Measurements from ENCODE around the gene AGO3. TPM values are rescaled to one million over a fixed set of nuclear protein-coding genes. Genes with fewer than 3 reads are reported as not detected.

The AGO3 gene
- total RNA-seq, 1 experiment from 2014 or later, result 26.9 TPM

DNA sequence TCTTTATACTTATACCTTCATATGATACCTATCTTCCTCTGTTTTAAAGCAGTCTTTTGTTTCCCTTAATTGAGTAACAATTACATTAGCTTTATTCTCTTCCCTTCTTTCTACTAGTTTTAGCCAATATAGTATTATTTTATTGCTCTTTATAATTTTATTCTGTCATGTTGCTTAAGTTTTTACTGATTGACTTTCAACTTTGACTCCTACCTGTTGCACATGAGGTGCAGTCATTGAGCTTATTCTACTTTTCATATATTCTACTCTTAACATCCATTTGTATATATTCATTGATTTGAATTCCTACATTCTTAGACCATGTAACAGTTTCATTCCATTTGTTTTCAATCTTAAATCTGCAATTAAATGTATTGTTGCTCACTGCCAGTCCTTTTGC, 49.2 kb downstream of the AGO3 start:
- no TSS peak for BruUV-seq (replicated peaks)
- H4K20me1 ChIP-seq (ENCODE audit: insufficient read depth), result no peaks in the 10 kb centered on the region
- DNase-seq (ENCODE audit: low read depth, low spot score), result no peak
- H3K27me3 ChIP-seq (ENCODE audit: insufficient read depth, low read length), result no peaks in the 10 kb centered on the region
- no peak overlapping the region for H3K9ac ChIP-seq (ENCODE audit: low read length)
- H3K79me2 ChIP-seq (ENCODE audit: insufficient read depth, low read length), result no peaks in the 10 kb centered on the region
- CTCF ChIA-PET, result no interaction called here
- H3K4me2 ChIP-seq (ENCODE audit: low read length), result no peak overlapping the region
- TF ChIP-seq FOSL1 (IDR thresholded peaks at IDR 0.05; ENCODE audit: low read depth), result no peak
- no peak for TF ChIP-seq EZH2phosphoT487 (IDR thresholded peaks at IDR 0.05; ENCODE audit: borderline replicate concordance)
- TF ChIP-seq, protein P1, sequence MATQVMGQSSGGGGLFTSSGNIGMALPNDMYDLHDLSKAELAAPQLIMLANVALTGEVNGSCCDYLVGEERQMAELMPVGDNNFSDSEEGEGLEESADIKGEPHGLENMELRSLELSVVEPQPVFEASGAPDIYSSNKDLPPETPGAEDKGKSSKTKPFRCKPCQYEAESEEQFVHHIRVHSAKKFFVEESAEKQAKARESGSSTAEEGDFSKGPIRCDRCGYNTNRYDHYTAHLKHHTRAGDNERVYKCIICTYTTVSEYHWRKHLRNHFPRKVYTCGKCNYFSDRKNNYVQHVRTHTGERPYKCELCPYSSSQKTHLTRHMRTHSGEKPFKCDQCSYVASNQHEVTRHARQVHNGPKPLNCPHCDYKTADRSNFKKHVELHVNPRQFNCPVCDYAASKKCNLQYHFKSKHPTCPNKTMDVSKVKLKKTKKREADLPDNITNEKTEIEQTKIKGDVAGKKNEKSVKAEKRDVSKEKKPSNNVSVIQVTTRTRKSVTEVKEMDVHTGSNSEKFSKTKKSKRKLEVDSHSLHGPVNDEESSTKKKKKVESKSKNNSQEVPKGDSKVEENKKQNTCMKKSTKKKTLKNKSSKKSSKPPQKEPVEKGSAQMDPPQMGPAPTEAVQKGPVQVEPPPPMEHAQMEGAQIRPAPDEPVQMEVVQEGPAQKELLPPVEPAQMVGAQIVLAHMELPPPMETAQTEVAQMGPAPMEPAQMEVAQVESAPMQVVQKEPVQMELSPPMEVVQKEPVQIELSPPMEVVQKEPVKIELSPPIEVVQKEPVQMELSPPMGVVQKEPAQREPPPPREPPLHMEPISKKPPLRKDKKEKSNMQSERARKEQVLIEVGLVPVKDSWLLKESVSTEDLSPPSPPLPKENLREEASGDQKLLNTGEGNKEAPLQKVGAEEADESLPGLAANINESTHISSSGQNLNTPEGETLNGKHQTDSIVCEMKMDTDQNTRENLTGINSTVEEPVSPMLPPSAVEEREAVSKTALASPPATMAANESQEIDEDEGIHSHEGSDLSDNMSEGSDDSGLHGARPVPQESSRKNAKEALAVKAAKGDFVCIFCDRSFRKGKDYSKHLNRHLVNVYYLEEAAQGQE (IDR thresholded peaks at IDR 0.05; ENCODE audit: low read depth), result no peak
- no peak for TF ChIP-seq YY1 (IDR thresholded peaks at IDR 0.05; ENCODE audit: extremely low read depth, insufficient replicate concordance, low read depth, low read length)
- no peak for TF ChIP-seq ZFX (IDR thresholded peaks at IDR 0.05)
- TF ChIP-seq SP1 (IDR thresholded peaks at IDR 0.05; ENCODE audit: low read depth), result no peak
- TF ChIP-seq, protein P2, sequence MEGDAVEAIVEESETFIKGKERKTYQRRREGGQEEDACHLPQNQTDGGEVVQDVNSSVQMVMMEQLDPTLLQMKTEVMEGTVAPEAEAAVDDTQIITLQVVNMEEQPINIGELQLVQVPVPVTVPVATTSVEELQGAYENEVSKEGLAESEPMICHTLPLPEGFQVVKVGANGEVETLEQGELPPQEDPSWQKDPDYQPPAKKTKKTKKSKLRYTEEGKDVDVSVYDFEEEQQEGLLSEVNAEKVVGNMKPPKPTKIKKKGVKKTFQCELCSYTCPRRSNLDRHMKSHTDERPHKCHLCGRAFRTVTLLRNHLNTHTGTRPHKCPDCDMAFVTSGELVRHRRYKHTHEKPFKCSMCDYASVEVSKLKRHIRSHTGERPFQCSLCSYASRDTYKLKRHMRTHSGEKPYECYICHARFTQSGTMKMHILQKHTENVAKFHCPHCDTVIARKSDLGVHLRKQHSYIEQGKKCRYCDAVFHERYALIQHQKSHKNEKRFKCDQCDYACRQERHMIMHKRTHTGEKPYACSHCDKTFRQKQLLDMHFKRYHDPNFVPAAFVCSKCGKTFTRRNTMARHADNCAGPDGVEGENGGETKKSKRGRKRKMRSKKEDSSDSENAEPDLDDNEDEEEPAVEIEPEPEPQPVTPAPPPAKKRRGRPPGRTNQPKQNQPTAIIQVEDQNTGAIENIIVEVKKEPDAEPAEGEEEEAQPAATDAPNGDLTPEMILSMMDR (IDR thresholded peaks at IDR 0.05 in 2 of 3, conservative IDR thresholded peaks at IDR 0.05 in 1 of 3; ENCODE audit: borderline replicate concordance in 1 of 3, insufficient read depth in 1 of 3, low read depth in 2 of 3, low read length in 2 of 3), result no peak
- no peak for TF ChIP-seq EGR1 (IDR thresholded peaks at IDR 0.05; ENCODE audit: low read depth)
- TF ChIP-seq EZH2 (IDR thresholded peaks at IDR 0.05), result no peak
- TF ChIP-seq POLR2A (IDR thresholded peaks at IDR 0.05; ENCODE audit: borderline replicate concordance, extremely low read depth, insufficient read depth, insufficient read length), result no peak
- TF ChIP-seq, protein P3, sequence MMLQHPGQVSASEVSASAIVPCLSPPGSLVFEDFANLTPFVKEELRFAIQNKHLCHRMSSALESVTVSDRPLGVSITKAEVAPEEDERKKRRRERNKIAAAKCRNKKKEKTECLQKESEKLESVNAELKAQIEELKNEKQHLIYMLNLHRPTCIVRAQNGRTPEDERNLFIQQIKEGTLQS (IDR thresholded peaks at IDR 0.05), result no peak
- TF ChIP-seq SIN3A (IDR thresholded peaks at IDR 0.05; ENCODE audit: low read depth), result no peak
- TF ChIP-seq, protein P4, sequence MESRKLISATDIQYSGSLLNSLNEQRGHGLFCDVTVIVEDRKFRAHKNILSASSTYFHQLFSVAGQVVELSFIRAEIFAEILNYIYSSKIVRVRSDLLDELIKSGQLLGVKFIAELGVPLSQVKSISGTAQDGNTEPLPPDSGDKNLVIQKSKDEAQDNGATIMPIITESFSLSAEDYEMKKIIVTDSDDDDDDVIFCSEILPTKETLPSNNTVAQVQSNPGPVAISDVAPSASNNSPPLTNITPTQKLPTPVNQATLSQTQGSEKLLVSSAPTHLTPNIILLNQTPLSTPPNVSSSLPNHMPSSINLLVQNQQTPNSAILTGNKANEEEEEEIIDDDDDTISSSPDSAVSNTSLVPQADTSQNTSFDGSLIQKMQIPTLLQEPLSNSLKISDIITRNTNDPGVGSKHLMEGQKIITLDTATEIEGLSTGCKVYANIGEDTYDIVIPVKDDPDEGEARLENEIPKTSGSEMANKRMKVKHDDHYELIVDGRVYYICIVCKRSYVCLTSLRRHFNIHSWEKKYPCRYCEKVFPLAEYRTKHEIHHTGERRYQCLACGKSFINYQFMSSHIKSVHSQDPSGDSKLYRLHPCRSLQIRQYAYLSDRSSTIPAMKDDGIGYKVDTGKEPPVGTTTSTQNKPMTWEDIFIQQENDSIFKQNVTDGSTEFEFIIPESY (IDR thresholded peaks at IDR 0.05; ENCODE audit: extremely low read depth, insufficient replicate concordance, low read length), result no peak
- no peaks in the 10 kb centered on the region for H3K9me3 ChIP-seq (ENCODE audit: control insufficient read depth in 1 of 2, insufficient read depth in 1 of 2, low read depth in 1 of 2, low read length in 2 of 2)
- peaks cover 0 to 2% of the 10 kb centered on the region in 2 experiments; a peak in 1 of 4 replicates for H3K36me3 ChIP-seq (ENCODE audit: control insufficient read depth in 1 of 2, insufficient read depth in 2 of 2, low read length in 2 of 2)
- no peak overlapping the region for H2AFZ ChIP-seq (ENCODE audit: low read depth, low read length, poor library complexity, severe bottlenecking)
- POLR2A ChIA-PET, result no interaction called here
- H3K4me1 ChIP-seq (ENCODE audit: control insufficient read depth in 1 of 2, insufficient read depth in 2 of 2, low read length in 2 of 2), result no peaks in the 10 kb centered on the region
- no peak overlapping the region for H3K27ac ChIP-seq (ENCODE audit: low read depth, low read length)
- intact Hi-C loops (cut with micrococcal nuclease), result no loop called here
- H3K9me2 ChIP-seq (ENCODE audit: insufficient read depth), result no peaks in the 10 kb centered on the region
- no peak for ATAC-seq
- no peak overlapping the region for H3K4me3 ChIP-seq (replicated peaks in 1 of 2; ENCODE audit: low read depth in 1 of 2, low read length in 2 of 2)
- RAD21 ChIA-PET (ENCODE audit: low non-redundant PET in 1 of 2, low total read pairs in 2 of 2, uncharacterized antibody in 2 of 2, unreplicated experiment in 2 of 2), result no interaction called here

Measured in HCT116 (cell line).